ENCODE measurements around the gene PDHB. TPM values are rescaled to one million over a fixed set of nuclear protein-coding genes. Genes with fewer than 3 reads are reported as not detected.

Gene PDHB
- total and polyA plus RNA-seq, 5 donors from 2014 or later, result 40.1 to 159 (median 120) TPM

DNA sequence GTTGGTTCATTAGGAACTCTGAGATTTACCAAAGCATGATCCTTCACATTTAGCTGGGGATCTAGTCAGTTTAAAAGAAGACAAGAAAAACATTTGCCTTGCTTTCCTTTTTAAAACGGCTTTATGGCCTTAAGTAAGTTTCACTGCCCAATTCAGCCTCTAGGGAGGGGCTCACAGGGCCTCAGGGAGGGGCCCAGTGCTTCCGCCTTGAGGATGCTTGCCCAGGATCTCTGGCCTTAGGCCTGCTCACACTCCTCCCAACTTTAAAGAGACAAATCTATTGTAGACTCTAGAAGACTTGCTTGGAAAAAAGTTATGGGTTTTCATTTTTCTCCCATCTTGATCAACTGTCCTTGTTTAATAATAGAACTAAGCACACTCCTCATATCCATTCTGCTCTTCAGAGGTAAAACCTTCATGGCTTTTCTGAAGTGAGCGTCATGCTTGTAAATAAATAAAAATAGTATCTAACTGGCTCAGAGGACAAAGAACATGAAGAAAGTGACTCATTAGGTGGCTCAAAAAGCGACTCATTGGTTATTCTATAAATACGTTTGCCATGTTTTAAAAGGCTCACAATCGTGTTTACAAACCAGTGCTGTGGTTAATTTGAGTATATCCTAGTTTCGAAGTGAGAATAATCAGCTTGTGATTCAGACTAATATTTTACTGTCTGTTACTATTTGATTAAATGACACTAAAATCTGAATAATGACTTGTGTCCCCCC lies 13.7 kb downstream of the PDHB start:
- peak overlapping the region; percentile 67 to 95 (median 73) for H3K27ac Mint-ChIP-seq
- H3K36me3 Mint-ChIP-seq, result peaks cover 20% of the 10 kb centered on the region
- peaks cover 0 to 1% (median 0%) of the 10 kb centered on the region in 7 donors for H3K9me3 Mint-ChIP-seq

DNA sequence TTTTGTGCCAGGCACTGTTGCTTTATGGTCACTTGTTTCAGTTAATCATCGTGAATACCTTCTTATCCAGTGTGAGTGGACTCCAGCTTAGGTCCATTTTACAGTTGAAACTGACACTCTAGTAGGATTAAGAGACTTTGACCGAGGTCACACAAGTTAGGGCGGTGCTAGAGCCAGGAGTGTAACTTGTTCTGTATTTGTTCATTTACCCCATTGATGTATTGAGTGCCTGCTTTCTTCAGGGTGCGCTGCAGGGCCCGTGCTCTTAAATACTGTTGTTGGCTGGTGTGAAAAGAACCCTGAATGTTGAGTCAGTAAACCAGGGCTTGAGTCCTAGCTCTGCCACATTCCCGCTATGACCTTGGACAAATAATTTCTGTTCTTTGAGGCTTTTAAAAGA lies 15.4 kb downstream of the PDHB start:
- Histone ChIP-seq H3K36me3 (ENCODE audit: control insufficient read depth, insufficient read depth, low read length) (peaks cover 16% of the 10 kb centered on the region), H3K4me1 (ENCODE audit: control insufficient read depth, insufficient read depth, low read length, poor library complexity, severe bottlenecking) (no peaks in the 10 kb centered on the region), H3K4me3 (ENCODE audit: low read depth, low read length) (no peak overlapping the region), H3K27me3 (ENCODE audit: control insufficient read depth, insufficient read depth, low read length) (no peaks in the 10 kb centered on the region), H3K9me3 (ENCODE audit: control insufficient read depth in 2 of 2, low read length in 2 of 2) (no peaks in the 10 kb centered on the region), H3K27ac (ENCODE audit: insufficient read depth, low read length, poor library complexity, severe bottlenecking) (no peak overlapping the region)
- no peak for ATAC-seq (ENCODE audit: low read depth in 2 of 2)
- Mint-ChIP-seq H3K4me1 (peaks cover 0 to 17% (median 14%) of the 10 kb centered on the region in 4 donors), H3K36me3 (peaks cover 18% of the 10 kb centered on the region), H3K9me3 (peaks cover 0 to 1% (median 0%) of the 10 kb centered on the region in 7 donors), H3K4me3 (no peak overlapping the region), H3K27ac (peak overlapping the region in 2 of 3 donors; percentile 15 to 55), H3K27me3 (no peaks in the 10 kb centered on the region)
- DNase-seq, result no peak

More for the DNA sequence above, 13.7 kb downstream of the PDHB start:
- Histone ChIP-seq H3K27me3 (ENCODE audit: control insufficient read depth, insufficient read depth, low read length) (no peaks in the 10 kb centered on the region), H3K9me3 (ENCODE audit: control insufficient read depth in 2 of 2, low read length in 2 of 2) (no peaks in the 10 kb centered on the region), H3K4me1 (ENCODE audit: control insufficient read depth, insufficient read depth, low read length, poor library complexity, severe bottlenecking) (no peaks in the 10 kb centered on the region), H3K36me3 (ENCODE audit: control insufficient read depth, insufficient read depth, low read length) (peaks cover 31% of the 10 kb centered on the region), H3K27ac (ENCODE audit: insufficient read depth, low read length, poor library complexity, severe bottlenecking) (no peak overlapping the region), H3K4me3 (ENCODE audit: low read depth, low read length) (no peak overlapping the region)
- ATAC-seq (ENCODE audit: low read depth in 2 of 2), result no peak
- Mint-ChIP-seq H3K27me3 (no peaks in the 10 kb centered on the region), H3K4me1 (peaks cover under 1 to 10% (median 7%) of the 10 kb centered on the region in 4 donors), H3K4me3 (peak overlapping the region in 1 of 4 donors; percentile 38)
- DNase-seq, result no peak

DNA sequence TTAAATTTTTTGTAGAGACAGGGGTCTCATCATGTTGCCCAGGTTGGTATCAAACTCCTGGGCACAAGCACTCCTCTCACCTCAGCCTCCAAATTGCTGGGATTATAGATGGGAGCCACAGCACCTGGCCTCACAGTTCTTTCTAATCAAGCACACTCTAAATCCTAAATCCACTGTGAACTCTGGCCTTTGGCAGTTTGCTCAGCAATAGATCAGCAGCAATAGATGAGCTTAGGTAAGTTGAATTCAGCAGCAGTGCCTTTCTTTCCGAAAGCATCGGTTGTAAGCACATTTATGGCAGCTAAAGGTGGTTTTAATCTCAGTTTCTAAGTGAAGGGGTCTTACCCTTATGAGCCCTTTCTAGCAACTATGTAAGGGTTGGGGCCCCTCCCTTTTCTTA lies 16.6 kb downstream of the PDHB start:
- no peaks in the 10 kb centered on the region for H3K4me1 ChIP-seq (ENCODE audit: control insufficient read depth, insufficient read depth, low read length, poor library complexity, severe bottlenecking)
- Mint-ChIP-seq H3K27ac (no peak overlapping the region), H3K27me3 (no peaks in the 10 kb centered on the region), H3K9me3 (peaks cover 0 to 1% (median 0%) of the 10 kb centered on the region in 7 donors), H3K4me3 (no peak overlapping the region), H3K4me1 (peaks cover 0 to 17% (median 13%) of the 10 kb centered on the region in 4 donors), H3K36me3 (peaks cover 18% of the 10 kb centered on the region)
- no peak overlapping the region for H3K4me3 ChIP-seq (ENCODE audit: low read depth, low read length)
- H3K27me3 ChIP-seq (ENCODE audit: control insufficient read depth, insufficient read depth, low read length), result no peaks in the 10 kb centered on the region
- no peak for DNase-seq
- H3K27ac ChIP-seq (ENCODE audit: insufficient read depth, low read length, poor library complexity, severe bottlenecking), result no peak overlapping the region
- ATAC-seq (ENCODE audit: low read depth in 2 of 2), result no peak
- H3K9me3 ChIP-seq (ENCODE audit: control insufficient read depth in 2 of 2, low read length in 2 of 2), result no peaks in the 10 kb centered on the region
- peaks cover 14% of the 10 kb centered on the region for H3K36me3 ChIP-seq (ENCODE audit: control insufficient read depth, insufficient read depth, low read length)

DNA sequence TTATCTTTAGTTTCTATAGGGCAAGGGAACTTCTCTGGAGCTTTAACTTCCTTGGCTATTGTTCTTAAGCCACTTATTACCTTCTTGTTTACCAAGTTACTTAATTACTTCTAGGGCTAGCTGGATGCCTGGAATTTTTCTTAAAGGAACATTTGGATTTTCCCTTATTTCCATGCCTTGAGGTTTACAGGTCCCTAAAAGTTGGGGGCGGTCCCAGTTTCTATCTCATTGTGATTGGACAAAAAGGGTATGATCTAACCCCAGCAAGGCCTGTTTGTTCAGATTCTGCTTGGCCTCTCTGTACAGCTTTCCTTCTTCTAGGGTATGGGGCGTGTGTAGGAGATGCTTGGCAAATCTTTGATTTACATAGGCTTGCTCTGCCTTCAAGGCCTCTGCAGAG lies 17.4 kb downstream of the PDHB start:
- H3K4me3 ChIP-seq (ENCODE audit: low read depth, low read length), result no peak overlapping the region
- no peaks in the 10 kb centered on the region for H3K9me3 ChIP-seq (ENCODE audit: control insufficient read depth in 2 of 2, low read length in 2 of 2)
- Mint-ChIP-seq H3K36me3 (peaks cover 13% of the 10 kb centered on the region), H3K4me1 (peaks cover 0 to 17% (median 9%) of the 10 kb centered on the region in 4 donors), H3K9me3 (peaks cover 0 to 1% (median 0%) of the 10 kb centered on the region in 7 donors), H3K27me3 (no peaks in the 10 kb centered on the region), H3K4me3 (no peak overlapping the region), H3K27ac (no peak overlapping the region)
- no peaks in the 10 kb centered on the region for H3K27me3 ChIP-seq (ENCODE audit: control insufficient read depth, insufficient read depth, low read length)
- peaks cover 7% of the 10 kb centered on the region for H3K36me3 ChIP-seq (ENCODE audit: control insufficient read depth, insufficient read depth, low read length)
- no peaks in the 10 kb centered on the region for H3K4me1 ChIP-seq (ENCODE audit: control insufficient read depth, insufficient read depth, low read length, poor library complexity, severe bottlenecking)
- DNase-seq (no peak), ATAC-seq (ENCODE audit: low read depth in 2 of 2) (no peak)
- no peak overlapping the region for H3K27ac ChIP-seq (ENCODE audit: insufficient read depth, low read length, poor library complexity, severe bottlenecking)

DNA sequence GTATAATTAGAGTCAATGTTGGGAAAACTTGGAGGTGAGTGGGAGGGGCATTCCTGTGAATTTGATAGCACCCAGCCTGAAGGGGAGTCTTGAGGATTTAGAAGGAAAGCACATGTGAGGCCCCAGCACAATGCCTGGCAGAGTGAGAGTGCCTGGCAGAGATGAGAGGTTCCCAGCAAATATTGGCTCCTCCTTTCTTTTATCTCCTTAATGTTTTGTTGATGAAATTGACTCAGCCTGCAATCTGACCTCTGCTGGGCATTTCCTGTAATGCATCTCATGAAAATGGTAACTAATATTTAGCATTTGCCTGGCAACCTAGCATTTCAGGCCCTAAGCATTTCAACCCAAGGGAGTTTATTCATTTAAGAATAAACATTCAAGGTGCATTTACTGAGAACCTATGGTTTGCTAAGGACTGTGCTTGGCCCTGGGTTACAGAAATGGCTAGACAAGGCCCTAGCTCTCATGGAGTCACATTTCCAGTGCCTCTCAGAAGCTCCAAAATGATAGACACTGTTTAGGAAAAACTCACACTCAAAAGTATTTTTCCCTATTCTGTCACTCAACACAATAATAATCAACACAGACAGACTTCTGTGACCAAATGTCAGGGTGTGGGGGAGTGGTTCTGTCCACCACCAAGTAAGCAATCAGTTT lies 19.0 kb downstream of the PDHB start:
- peaks cover 21% of the 10 kb centered on the region for H3K36me3 Mint-ChIP-seq

DNA sequence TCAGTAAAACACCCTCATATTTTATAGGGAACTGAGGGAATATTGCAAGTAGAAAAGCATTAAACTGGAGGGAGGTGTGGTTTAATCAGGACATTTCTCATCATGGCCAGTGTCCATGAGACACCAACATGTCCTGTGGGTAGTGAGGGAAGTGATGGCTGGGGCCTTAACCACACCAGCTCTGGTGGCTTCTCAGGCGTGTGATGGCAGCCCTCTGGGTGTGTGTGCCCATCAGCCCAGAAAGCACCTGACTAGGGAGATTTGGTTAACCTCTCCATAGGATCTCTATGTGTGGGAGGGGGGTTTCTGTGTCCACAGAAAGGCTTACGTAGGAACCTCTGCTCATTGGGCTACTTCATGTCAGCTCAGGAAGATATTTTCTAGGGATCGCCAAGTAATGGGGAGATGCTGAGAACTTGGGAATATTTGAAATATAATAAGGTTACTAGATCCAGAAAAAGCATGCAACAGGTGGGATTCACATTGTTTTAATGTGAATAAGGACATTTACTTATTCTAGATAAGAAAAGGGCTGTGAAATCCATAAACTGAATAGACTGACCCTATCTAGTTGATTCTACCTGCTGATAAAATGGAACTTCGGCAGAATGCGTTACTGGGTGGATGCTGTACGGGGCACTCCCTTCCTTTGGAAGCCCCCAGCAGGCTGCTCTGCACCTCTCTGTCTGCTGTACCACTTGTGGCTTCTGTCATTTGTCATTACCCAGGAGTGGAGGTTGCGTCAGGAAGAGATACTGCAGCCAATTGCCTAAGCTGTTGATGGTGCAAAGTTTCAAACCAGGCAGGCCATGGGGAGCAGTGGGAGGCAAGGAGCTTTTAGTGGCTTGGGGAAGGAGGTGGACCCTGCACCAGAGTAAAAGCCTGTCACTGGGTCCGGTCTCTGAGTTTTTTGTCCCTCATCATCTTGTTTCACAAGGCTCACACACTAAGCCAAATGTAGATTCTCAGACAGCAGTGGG lies 21.5 kb downstream of the PDHB start:
- no peak overlapping the region for H3K27ac ChIP-seq (ENCODE audit: insufficient read depth, low read length, poor library complexity, severe bottlenecking)

More for the DNA sequence above, 19.0 kb downstream of the PDHB start:
- H3K27me3 ChIP-seq (ENCODE audit: control insufficient read depth, insufficient read depth, low read length), result no peaks in the 10 kb centered on the region
- no peak overlapping the region for H3K4me3 ChIP-seq (ENCODE audit: low read depth, low read length)
- Mint-ChIP-seq H3K4me1 (peaks cover 0 to 12% (median 7%) of the 10 kb centered on the region in 4 donors), H3K9me3 (peaks cover 0 to 1% (median 0%) of the 10 kb centered on the region in 7 donors), H3K27me3 (no peaks in the 10 kb centered on the region), H3K27ac (peak overlapping the region in 1 of 3 donors; percentile 6), H3K4me3 (no peak overlapping the region)
- peak; percentile 25 to 76 (median 62) for DNase-seq
- peaks cover 19% of the 10 kb centered on the region for H3K36me3 ChIP-seq (ENCODE audit: control insufficient read depth, insufficient read depth, low read length)
- H3K4me1 ChIP-seq (ENCODE audit: control insufficient read depth, insufficient read depth, low read length, poor library complexity, severe bottlenecking), result no peaks in the 10 kb centered on the region
- ATAC-seq (ENCODE audit: low read depth in 2 of 2), result peak; percentile 50
- no peaks in the 10 kb centered on the region for H3K9me3 ChIP-seq (ENCODE audit: control insufficient read depth in 2 of 2, low read length in 2 of 2)
- no peak overlapping the region for H3K27ac ChIP-seq (ENCODE audit: insufficient read depth, low read length, poor library complexity, severe bottlenecking)

DNA sequence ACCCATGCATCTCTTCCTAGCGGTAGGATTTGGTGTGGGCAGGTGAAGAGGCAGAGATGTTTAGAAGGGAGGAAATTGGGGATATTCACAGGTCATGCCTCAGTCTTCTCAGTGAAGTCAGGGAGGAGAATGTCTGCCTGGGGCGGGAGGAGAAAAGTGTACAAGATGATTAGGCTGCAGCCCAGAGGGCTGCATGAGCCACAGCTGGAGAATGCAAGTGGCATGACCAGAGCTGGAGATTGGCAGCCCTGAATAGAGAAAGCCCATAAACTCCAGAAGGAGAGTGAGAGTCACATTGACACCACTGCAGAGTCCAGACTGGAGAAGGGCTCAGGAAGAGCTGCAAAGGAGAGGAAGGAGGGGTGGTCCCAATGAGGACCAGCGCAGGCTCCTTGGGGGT lies 22.6 kb downstream of the PDHB start:
- peaks cover 31% of the 10 kb centered on the region for H3K36me3 ChIP-seq (ENCODE audit: control insufficient read depth, insufficient read depth, low read length)
- no peak overlapping the region for H3K4me3 Mint-ChIP-seq
- no peak overlapping the region for H3K27ac ChIP-seq (ENCODE audit: insufficient read depth, low read length, poor library complexity, severe bottlenecking)
- H3K36me3 Mint-ChIP-seq, result peaks cover 43% of the 10 kb centered on the region
- H3K4me3 ChIP-seq (ENCODE audit: low read depth, low read length), result no peak overlapping the region
- H3K27me3 Mint-ChIP-seq, result no peaks in the 10 kb centered on the region
- no peaks in the 10 kb centered on the region for H3K9me3 Mint-ChIP-seq
- H3K27ac Mint-ChIP-seq, result peak overlapping the region in 2 of 3 donors; percentile 30 to 33
- ATAC-seq (ENCODE audit: low read depth in 2 of 2) (no peak), DNase-seq (no peak)
- no peaks in the 10 kb centered on the region for H3K4me1 ChIP-seq (ENCODE audit: control insufficient read depth, insufficient read depth, low read length, poor library complexity, severe bottlenecking)
- no peaks in the 10 kb centered on the region for H3K27me3 ChIP-seq (ENCODE audit: control insufficient read depth, insufficient read depth, low read length)
- peaks cover 0 to 7% (median 7%) of the 10 kb centered on the region in 4 donors for H3K4me1 Mint-ChIP-seq
- H3K9me3 ChIP-seq (ENCODE audit: control insufficient read depth in 2 of 2, low read length in 2 of 2), result no peaks in the 10 kb centered on the region

More for the DNA sequence above, 21.5 kb downstream of the PDHB start:
- no peaks in the 10 kb centered on the region for H3K4me1 ChIP-seq (ENCODE audit: control insufficient read depth, insufficient read depth, low read length, poor library complexity, severe bottlenecking)
- peaks cover 0 to 7% (median 7%) of the 10 kb centered on the region in 4 donors for H3K4me1 Mint-ChIP-seq
- no peak overlapping the region for H3K27ac Mint-ChIP-seq
- peaks cover 30% of the 10 kb centered on the region for H3K36me3 ChIP-seq (ENCODE audit: control insufficient read depth, insufficient read depth, low read length)
- H3K9me3 ChIP-seq (ENCODE audit: control insufficient read depth in 2 of 2, low read length in 2 of 2), result no peaks in the 10 kb centered on the region
- no peaks in the 10 kb centered on the region for H3K27me3 Mint-ChIP-seq
- H3K36me3 Mint-ChIP-seq, result peaks cover 36% of the 10 kb centered on the region
- ATAC-seq (ENCODE audit: low read depth in 2 of 2), result no peak
- peak overlapping the region in 1 of 4 donors; percentile 76 for H3K4me3 Mint-ChIP-seq
- no peaks in the 10 kb centered on the region for H3K27me3 ChIP-seq (ENCODE audit: control insufficient read depth, insufficient read depth, low read length)
- no peaks in the 10 kb centered on the region for H3K9me3 Mint-ChIP-seq
- DNase-seq, result no peak
- no peak overlapping the region for H3K4me3 ChIP-seq (ENCODE audit: low read depth, low read length)

All from CD4-positive, CD25-positive, alpha-beta regulatory T cell (primary cell).